Mesendoderm (in vitro differentiated cells): ENCODE measurements around the gene KRT17.
"Not testable (repeated sequence)": the region's sequence is repeated elsewhere in the genome, so short reads cannot be mapped to it uniquely, and the experiment has no call there.

Experiments
- DNase-seq: peaks from one replicate; pipeline ENCODE4 v3.0.0; 2013
- H2AK5ac ChIP-seq: 2 replicates; pipeline ENCODE4 v1.6.1; 2013; ENCODE audit warnings: low read length, inconsistent platforms
- H2BK120ac ChIP-seq: 2 replicates; pipeline ENCODE4 v1.6.1; 2013; ENCODE audit warnings: low read depth, mild to moderate bottlenecking, low read length, moderate library complexity, mixed read lengths
- H2BK15ac ChIP-seq: replicated peaks from 2 replicates; pipeline ENCODE4 v1.6.1; 2013; ENCODE audit warnings: low read depth, mild to moderate bottlenecking, moderate library complexity
- H2BK5ac ChIP-seq: 2 replicates; pipeline ENCODE4 v1.6.1; 2013; ENCODE audit warnings: low read length, inconsistent platforms
- H3K18ac ChIP-seq: 2 replicates; pipeline ENCODE4 v1.6.1; 2013; ENCODE audit warnings: mild to moderate bottlenecking, low read length, mixed read lengths
- H3K23ac ChIP-seq: one replicate; pipeline ENCODE4 v1.6.1; 2013; ENCODE audit warnings: low read length
- H3K27ac ChIP-seq: 2 replicates; pipeline ENCODE4 v1.5.1; 2013; ENCODE audit warnings: low read depth, mild to moderate bottlenecking, inconsistent platforms, low read length, moderate library complexity
- H3K27me3 ChIP-seq: 2 replicates; pipeline ENCODE4 v1.6.1; 2013; ENCODE audit warnings: low read length, control low read depth, mild to moderate bottlenecking, inconsistent platforms; ENCODE audit not compliant: insufficient read depth, poor library complexity
- H3K36me3 ChIP-seq: 2 replicates; pipeline ENCODE4 v1.6.1; 2013; ENCODE audit warnings: low read length, inconsistent platforms; ENCODE audit not compliant: control insufficient read depth, insufficient read depth
- H3K4ac ChIP-seq: one replicate; pipeline ENCODE4 v1.6.1; 2013; ENCODE audit warnings: low read depth, mild to moderate bottlenecking, low read length, moderate library complexity
- H3K4me1 ChIP-seq: 2 replicates; pipeline ENCODE4 v1.6.1; 2013; ENCODE audit warnings: low read depth, low read length, inconsistent platforms; ENCODE audit not compliant: control insufficient read depth
- H3K4me2 ChIP-seq: 2 replicates; pipeline ENCODE4 v1.6.1; 2013; ENCODE audit warnings: low read length
- H3K4me3 ChIP-seq: 2 replicates; pipeline ENCODE4 v1.5.1; 2013; ENCODE audit warnings: mild to moderate bottlenecking, low read length
- H3K56ac ChIP-seq: one replicate; pipeline ENCODE4 v1.6.1; 2013; ENCODE audit warnings: low read length
- H3K79me1 ChIP-seq: 2 replicates; pipeline ENCODE4 v1.6.1; 2013; ENCODE audit warnings: low read length, inconsistent platforms
- H3K79me2 ChIP-seq: 2 replicates; pipeline ENCODE4 v1.6.1; 2013; ENCODE audit warnings: mild to moderate bottlenecking, low read length; ENCODE audit not compliant: control insufficient read depth, insufficient read depth
- H3K9ac ChIP-seq: 2 replicates; pipeline ENCODE4 v1.6.1; 2013; ENCODE audit warnings: low read length, inconsistent platforms
- H4K5ac ChIP-seq: one replicate; pipeline ENCODE4 v1.6.1; 2013; ENCODE audit warnings: low read length
- H4K8ac ChIP-seq: one replicate; pipeline ENCODE4 v1.6.1; 2013; ENCODE audit warnings: low read depth, mild to moderate bottlenecking, control low read depth, low read length, moderate library complexity
- WGBS: extraction: QIAGEN DNeasy Blood & Tissue Kit; methylation state at CpG from one replicate; pipeline ENCODE4 v1.1.7; 2013; ENCODE audit warnings: low lambda C conversion rate, missing lambda C conversion rate; ENCODE audit not compliant: insufficient coverage; ENCODE audit errors: extremely low coverage; 5-methylcytosine and 5-hydroxymethylcytosine counted together

Gene KRT17

GRCh38 chr17:41625602-41626001 lies 1.2 kb upstream of the KRT17 start:
- no peaks in the 10 kb centered on the region for H3K79me2 ChIP-seq
- no peaks in the 10 kb centered on the region for H3K79me1 ChIP-seq
- no peak overlapping the region for H3K27ac ChIP-seq
- H4K5ac ChIP-seq = no peak overlapping the region
- no peak overlapping the region for H2BK120ac ChIP-seq
- H3K23ac ChIP-seq = no peak overlapping the region
- no peak overlapping the region for H3K56ac ChIP-seq
- H3K4me2 ChIP-seq = no peak overlapping the region
- DNase-seq = no peak
- no peak overlapping the region for H2BK5ac ChIP-seq
- no peak overlapping the region for H3K18ac ChIP-seq
- H3K4me1 ChIP-seq = no peaks in the 10 kb centered on the region
- WGBS = no CpG with 5 or more reads among the region's 16 CpGs
- no peak overlapping the region for H3K4me3 ChIP-seq
- H4K8ac ChIP-seq = no peak overlapping the region
- no peaks in the 10 kb centered on the region for H3K27me3 ChIP-seq
- no peak overlapping the region for H3K4ac ChIP-seq
- H2AK5ac ChIP-seq = no peak overlapping the region
- H3K36me3 ChIP-seq = no peaks in the 10 kb centered on the region
- H3K9ac ChIP-seq = no peak overlapping the region
- H2BK15ac ChIP-seq = no peak overlapping the region

- H2BK5ac ChIP-seq, H3K4me2 ChIP-seq, H4K8ac ChIP-seq, H2AK5ac ChIP-seq, H2BK120ac ChIP-seq, H3K4me1 ChIP-seq, H3K27me3 ChIP-seq, H3K18ac ChIP-seq, H3K9ac ChIP-seq, H3K23ac ChIP-seq, H3K4ac ChIP-seq, H4K5ac ChIP-seq, H3K79me2 ChIP-seq, H2BK15ac ChIP-seq, H3K79me1 ChIP-seq, H3K36me3 ChIP-seq, H3K27ac ChIP-seq, H3K56ac ChIP-seq, H3K4me3 ChIP-seq: not testable (repeated sequence)
- DNase-seq = peak; percentile 47
- WGBS = no CpG with 5 or more reads among the region's 10 CpGs
Observed at GRCh38 chr17:41623184-41623861, 1.1 kb downstream of the KRT17 start.

DNA sequence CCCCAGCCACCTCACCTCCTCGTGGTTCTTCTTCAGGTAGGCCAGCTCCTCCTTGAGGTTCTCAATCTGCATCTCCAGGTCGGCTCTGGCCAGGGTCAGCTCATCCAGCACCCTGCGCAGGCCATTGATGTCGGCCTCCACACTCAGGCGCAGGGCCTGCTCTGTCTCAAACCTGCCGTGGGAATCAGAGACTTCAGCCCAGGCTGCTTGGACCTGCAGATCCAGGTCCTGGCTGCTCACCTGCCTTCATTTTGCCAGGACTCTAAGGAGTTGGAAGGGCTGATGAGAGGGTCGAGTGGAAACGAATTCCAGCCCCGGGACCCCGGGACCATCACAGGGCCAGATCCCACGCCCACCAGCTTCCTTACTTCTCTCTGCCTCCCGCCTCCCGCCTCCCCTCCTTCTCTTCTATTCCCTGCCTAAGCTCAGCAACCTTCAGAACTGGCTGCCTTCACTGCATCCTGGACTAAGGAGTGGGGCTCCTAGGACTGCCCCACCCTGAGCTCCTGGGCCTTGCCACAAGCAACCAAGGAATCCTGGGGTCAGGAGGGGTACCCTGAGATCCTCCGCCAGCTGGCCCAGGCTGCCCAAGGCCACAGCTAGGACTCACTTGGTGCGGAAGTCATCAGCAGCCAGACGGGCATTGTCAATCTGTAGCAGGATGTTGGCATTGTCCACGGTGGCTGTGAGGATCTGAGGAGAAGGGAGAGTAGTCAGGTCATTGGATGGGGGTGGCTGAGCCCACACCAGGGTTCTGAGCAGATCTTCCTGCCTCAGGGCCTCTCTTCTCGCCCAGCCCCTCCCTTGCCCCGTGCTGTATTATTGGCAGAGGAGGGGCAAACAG lies 1.8 kb downstream of the KRT17 start:
- H3K4me2 ChIP-seq, H3K23ac ChIP-seq, H2BK5ac ChIP-seq, H4K8ac ChIP-seq, H3K36me3 ChIP-seq, H2BK120ac ChIP-seq, H3K9ac ChIP-seq, H3K79me1 ChIP-seq, H3K4ac ChIP-seq, H3K4me3 ChIP-seq, H3K4me1 ChIP-seq, H3K56ac ChIP-seq, H3K79me2 ChIP-seq, H3K18ac ChIP-seq, H2BK15ac ChIP-seq, H4K5ac ChIP-seq, H2AK5ac ChIP-seq, H3K27ac ChIP-seq, DNase-seq, H3K27me3 ChIP-seq: not testable (repeated sequence)
- no CpG with 5 or more reads among the region's 19 CpGs for WGBS

GRCh38 chr17:41621916-41622315 lies 2.5 kb downstream of the KRT17 start:
- Histone ChIP-seq H3K4me2 (no peak overlapping the region), H3K27me3 (no peaks in the 10 kb centered on the region), H3K18ac (no peak overlapping the region), H2AK5ac (no peak overlapping the region), H2BK120ac (no peak overlapping the region), H3K36me3 (no peaks in the 10 kb centered on the region), H3K9ac (no peak overlapping the region), H4K5ac (no peak overlapping the region), H3K79me1 (no peaks in the 10 kb centered on the region), H3K23ac (no peak overlapping the region), H3K4me3 (no peak overlapping the region), H3K4me1 (no peaks in the 10 kb centered on the region), H4K8ac (no peak overlapping the region), H2BK5ac (no peak overlapping the region), H2BK15ac (no peak overlapping the region), H3K4ac (no peak overlapping the region), H3K79me2 (no peaks in the 10 kb centered on the region), H3K27ac (no peak overlapping the region), H3K56ac (no peak overlapping the region)
- DNase-seq = no peak
- WGBS = no CpG with 5 or more reads among the region's 2 CpGs

- H3K27me3 ChIP-seq, H3K56ac ChIP-seq, H3K18ac ChIP-seq, H3K79me2 ChIP-seq, DNase-seq, H3K36me3 ChIP-seq, H3K79me1 ChIP-seq, H3K4me3 ChIP-seq, H2AK5ac ChIP-seq, H3K4me1 ChIP-seq, H3K4me2 ChIP-seq, H2BK120ac ChIP-seq, H2BK5ac ChIP-seq, H4K8ac ChIP-seq, H3K4ac ChIP-seq, H3K23ac ChIP-seq, H3K9ac ChIP-seq, H2BK15ac ChIP-seq, H4K5ac ChIP-seq, H3K27ac ChIP-seq: not testable (repeated sequence)
- no CpG with 5 or more reads among the region's 11 CpGs for WGBS
Observed at GRCh38 chr17:41621435-41621817, 2.9 kb downstream of the KRT17 start.
